HEK293T (cell line): ENCODE measurements around the gene UCP3.

Experiments used
- FOXA1 ChIP-seq: fragments of 450-650 bp; IDR thresholded peaks from 2 replicates; pipeline ENCODE4 v1.6.1; 2016; ENCODE audit warnings: mild to moderate bottlenecking
- FOXM1 ChIP-seq: fragments of 450-650 bp; IDR thresholded peaks from 2 replicates; pipeline ENCODE4 v1.6.1; 2017; ENCODE audit warnings: mild to moderate bottlenecking, borderline replicate concordance
- L3MBTL2 ChIP-seq: fragments of 450-650 bp; conservative IDR thresholded peaks from 2 replicates; pipeline ENCODE4 v1.6.1; 2016; ENCODE audit warnings: mild to moderate bottlenecking

GRCh38 chr11:74022546-74022945, 13.7 kb upstream of the UCP3 start:
- no peak for TF ChIP-seq FOXA1
- no peak for TF ChIP-seq FOXM1
- TF ChIP-seq L3MBTL2 = no peak
